Measurements from ENCODE around the gene SDK1.
"Not testable (repeated sequence)": the region's sequence is repeated elsewhere in the genome, so short reads cannot be mapped to it uniquely, and the experiment has no call there.

The SDK1 gene

DNA sequence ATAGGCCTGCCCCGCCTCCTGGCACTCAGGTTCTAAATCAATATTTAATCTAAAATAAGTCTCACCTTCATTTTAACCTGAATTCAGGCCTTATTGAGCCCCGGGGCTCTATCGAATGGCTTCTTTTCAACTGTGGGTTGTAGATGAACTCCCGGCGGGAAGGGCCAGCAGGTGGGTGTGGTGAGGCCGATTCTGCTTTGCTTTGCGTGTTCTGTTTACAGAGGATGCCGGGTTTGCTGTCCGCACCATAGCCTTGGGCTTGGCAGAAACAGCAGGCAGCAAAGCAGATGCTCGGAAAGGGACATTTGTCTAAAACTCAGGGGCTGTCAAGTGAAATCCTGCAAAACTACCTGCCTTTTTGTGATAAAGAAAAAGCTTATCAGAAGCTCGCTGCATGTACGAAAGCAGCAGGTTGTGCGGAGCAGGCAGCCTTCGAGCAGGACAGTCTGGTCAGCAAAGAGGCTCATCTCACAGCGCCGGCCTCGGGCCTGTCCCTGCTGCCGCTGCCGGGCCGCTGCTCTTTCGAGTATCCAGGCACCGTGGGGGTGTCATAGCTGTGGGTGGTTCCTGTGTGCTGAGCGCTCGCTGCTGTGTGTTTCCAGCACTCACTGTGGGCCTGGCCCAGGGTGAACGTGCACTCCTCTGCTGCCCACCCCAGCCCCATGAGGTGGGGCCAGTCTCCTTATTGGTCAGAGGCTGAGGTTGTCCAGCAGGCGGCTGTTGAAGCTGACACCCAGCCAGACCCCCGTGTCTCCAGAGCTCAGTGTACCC is 946.2 kb downstream of the SDK1 start:
- in situ Hi-C loops (cut with MboI; ENCODE audit: low pct_unique_long_range_greater_than_20kb, low sequenced_read_pairs, unreplicated experiment) = no loop called here
- TF ChIP-seq, protein P1, sequence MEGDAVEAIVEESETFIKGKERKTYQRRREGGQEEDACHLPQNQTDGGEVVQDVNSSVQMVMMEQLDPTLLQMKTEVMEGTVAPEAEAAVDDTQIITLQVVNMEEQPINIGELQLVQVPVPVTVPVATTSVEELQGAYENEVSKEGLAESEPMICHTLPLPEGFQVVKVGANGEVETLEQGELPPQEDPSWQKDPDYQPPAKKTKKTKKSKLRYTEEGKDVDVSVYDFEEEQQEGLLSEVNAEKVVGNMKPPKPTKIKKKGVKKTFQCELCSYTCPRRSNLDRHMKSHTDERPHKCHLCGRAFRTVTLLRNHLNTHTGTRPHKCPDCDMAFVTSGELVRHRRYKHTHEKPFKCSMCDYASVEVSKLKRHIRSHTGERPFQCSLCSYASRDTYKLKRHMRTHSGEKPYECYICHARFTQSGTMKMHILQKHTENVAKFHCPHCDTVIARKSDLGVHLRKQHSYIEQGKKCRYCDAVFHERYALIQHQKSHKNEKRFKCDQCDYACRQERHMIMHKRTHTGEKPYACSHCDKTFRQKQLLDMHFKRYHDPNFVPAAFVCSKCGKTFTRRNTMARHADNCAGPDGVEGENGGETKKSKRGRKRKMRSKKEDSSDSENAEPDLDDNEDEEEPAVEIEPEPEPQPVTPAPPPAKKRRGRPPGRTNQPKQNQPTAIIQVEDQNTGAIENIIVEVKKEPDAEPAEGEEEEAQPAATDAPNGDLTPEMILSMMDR (IDR thresholded peaks at IDR 0.05; ENCODE audit: extremely low read depth, insufficient read depth, missing control alignments) = no peak
- DNase-seq (ENCODE audit: low spot score) = no peak

DNA sequence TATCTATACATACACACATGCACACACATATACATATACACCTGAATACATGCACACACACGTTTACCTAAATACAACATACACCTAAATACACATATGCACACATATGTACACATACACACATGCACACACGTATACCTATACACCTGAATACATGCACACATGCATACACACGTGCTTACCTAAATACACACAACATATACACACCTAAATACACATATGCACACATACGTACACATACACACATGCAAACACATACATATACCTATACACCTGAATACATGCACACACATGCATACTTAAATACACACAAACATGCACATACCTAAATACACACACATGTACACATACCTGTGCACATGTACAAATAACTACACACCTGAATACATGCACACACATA is 947.2 kb downstream of the SDK1 start:
- TF ChIP-seq, protein P1 (IDR thresholded peaks at IDR 0.05; ENCODE audit: extremely low read depth, insufficient read depth, missing control alignments) = no peak
- no peak for DNase-seq (ENCODE audit: low spot score)
- in situ Hi-C loops (cut with MboI; ENCODE audit: low pct_unique_long_range_greater_than_20kb, low sequenced_read_pairs, unreplicated experiment) = no loop called here

DNA sequence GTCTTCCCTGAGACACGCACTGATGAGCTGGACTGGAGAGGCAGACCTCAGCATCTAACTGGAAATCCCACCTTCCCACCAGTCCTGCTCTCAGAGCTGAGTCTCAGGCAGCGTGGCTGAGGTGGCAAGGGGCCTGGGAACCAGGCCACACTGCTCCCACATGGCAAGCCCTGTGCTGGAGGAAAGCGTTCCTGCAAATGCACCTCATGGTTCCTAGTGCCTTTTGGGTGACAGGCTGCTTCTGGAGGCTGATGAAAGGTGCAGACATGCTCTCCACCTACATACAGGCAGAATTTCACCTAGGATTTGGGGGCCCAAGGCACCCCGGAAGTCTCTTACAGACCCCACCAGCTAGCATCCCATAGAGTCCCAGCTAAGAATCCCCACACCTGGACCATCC is 948.2 kb downstream of the SDK1 start:
- in situ Hi-C loops (cut with MboI; ENCODE audit: low pct_unique_long_range_greater_than_20kb, low sequenced_read_pairs, unreplicated experiment) = no loop called here
- no peak for DNase-seq (ENCODE audit: low spot score)
- TF ChIP-seq, protein P1 (IDR thresholded peaks at IDR 0.05; ENCODE audit: extremely low read depth, insufficient read depth, missing control alignments) = no peak

DNA sequence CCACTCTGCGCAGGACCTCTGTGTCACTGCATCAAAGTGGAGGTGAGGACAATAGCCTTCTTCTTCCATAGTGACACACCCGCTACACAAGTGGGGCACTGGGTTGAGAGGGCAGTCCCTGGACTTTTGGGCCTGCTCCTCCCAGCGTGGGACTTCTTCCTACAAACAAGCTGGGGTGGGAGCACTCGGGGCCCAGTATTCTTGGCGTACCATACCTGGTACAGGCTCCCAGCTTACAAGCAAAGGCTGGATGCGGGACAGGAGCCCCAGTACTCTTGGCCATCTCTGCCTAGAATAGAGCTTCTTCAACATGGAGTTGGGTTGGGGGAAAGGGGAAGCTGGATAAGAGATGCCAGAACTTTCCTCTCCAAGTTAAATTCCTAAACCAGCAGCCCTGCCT is 954.3 kb downstream of the SDK1 start:
- in situ Hi-C loops (cut with MboI; ENCODE audit: low pct_unique_long_range_greater_than_20kb, low sequenced_read_pairs, unreplicated experiment) = no loop called here
- DNase-seq (ENCODE audit: low spot score) = no peak

DNA sequence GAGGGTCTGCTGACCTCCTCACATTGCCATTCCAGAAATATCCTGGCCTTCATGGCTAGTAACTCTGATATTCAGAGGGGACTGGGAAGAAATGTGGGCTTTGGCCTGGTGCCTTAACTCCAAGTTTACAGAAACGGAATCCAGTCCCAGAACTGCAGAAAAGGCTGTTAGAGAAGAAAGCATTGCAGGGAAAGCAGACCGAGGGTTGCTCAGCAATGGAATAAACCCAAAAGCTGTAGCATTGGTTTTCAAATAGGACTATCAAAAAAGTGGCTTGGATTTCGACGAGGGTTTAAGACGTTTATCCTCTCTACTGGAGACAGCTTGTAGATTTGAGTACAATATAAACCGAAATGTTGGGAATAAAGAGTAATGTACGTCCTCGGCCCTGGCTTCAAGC is 955.2 kb downstream of the SDK1 start:
- TF ChIP-seq, protein P1 (IDR thresholded peaks at IDR 0.05; ENCODE audit: extremely low read depth, insufficient read depth, missing control alignments) = no peak
- no peak for DNase-seq (ENCODE audit: low spot score)
- in situ Hi-C loops (cut with MboI; ENCODE audit: low pct_unique_long_range_greater_than_20kb, low sequenced_read_pairs, unreplicated experiment) = no loop called here

More for the DNA sequence above, 954.3 kb downstream of the SDK1 start:
- TF ChIP-seq, protein P1 (IDR thresholded peaks at IDR 0.05; ENCODE audit: extremely low read depth, insufficient read depth, missing control alignments) = no peak

DNA sequence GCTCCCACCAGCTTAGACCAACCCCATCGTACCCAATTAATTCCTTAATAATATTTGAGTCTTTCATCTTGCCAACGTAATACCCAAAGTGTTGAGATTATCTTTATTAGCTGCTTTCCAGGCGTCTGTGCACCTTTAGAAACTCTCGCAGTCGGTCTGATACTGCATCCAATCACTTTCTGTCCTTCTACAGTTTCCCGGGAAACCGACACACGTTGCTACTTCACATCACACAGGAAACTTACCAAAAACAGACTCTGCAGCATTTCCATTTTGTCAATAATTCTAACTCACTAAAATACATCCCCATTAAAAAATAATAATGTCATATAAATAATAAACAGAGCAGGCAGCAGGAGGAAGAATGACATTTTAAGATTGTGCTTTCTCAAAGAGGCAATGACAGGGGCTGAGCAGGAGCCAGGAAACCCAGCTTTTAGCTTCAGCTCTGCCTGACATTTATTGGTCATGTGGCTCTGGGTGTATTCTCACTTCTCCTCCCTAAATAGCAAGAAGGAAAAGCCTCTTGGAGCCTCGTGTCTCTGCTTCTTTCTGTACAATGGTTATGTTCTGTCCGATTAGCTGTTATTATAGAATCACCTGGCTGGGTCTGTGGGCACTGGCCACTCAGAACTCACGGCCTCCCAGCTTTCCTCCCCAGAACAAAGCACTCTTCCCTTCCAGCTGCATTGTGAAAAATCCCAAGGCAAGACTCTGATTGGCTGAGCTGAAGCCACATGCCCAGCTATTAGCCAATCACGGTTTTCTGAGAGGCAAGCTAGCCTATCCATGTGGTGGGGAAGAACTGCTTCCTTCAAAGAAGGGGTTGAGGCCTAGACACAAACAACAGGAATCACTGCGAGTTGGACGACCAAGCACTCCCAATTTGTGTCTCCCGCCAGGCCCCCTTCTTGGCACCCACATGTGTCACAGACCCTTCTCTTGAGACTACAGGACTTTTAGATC is 956.4 kb downstream of the SDK1 start:
- in situ Hi-C loops (cut with MboI; ENCODE audit: low pct_unique_long_range_greater_than_20kb, low sequenced_read_pairs, unreplicated experiment) = no loop called here
- TF ChIP-seq, protein P1 (IDR thresholded peaks at IDR 0.05; ENCODE audit: extremely low read depth, insufficient read depth, missing control alignments) = no peak
- DNase-seq (ENCODE audit: low spot score) = no peak

DNA sequence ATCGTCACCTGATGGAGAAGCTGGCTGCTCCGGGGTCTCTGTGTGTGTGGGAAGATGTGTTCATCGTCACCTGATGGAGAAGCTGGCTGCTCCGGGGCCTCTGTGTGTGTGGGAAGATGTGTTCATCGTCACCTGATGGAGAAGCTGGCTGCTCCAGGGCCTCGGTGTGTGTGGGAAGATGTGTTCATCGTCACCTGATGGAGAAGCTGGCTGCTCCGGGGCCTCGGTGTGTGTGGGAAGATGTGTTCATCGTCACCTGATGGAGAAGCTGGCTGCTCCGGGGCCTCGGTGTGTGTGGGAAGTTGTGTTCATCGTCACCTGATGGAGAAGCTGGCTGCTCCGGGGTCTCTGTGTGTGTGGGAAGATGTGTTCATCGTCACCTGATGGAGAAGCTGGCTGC is 959.1 kb downstream of the SDK1 start:
- in situ Hi-C loops (cut with MboI; ENCODE audit: low pct_unique_long_range_greater_than_20kb, low sequenced_read_pairs, unreplicated experiment); DNase-seq (ENCODE audit: low spot score): not testable (repeated sequence)
